Lower lobe of right lung (tissue), 2 donors: ENCODE results near the gene CASZ1. TPM values are rescaled to one million over a fixed set of nuclear protein-coding genes. Genes with fewer than 3 reads are reported as not detected.

ENCODE experiments used
- ATAC-seq, 2 donors: fragments of 200-7000 bp; cut with Tn5 transposase; one replicate each; pipeline ENCODE4 v1.9.1; 2020 to 2022; ENCODE audit warnings: mild to moderate bottlenecking in 2 of 2, moderate library complexity in 2 of 2
- DNase-seq: peaks from one replicate; pipeline ENCODE4 v3.0.0-alpha.2; 2020
- H3K27ac ChIP-seq: fragments of 200-600 bp; one replicate; pipeline ENCODE4 v1.8.0; 2022
- H3K27me3 ChIP-seq: fragments of 200-600 bp; one replicate; pipeline ENCODE4 v1.8.0; 2022; ENCODE audit warnings: low read depth
- H3K36me3 ChIP-seq: fragments of 200-600 bp; one replicate; pipeline ENCODE4 v1.8.0; 2022; ENCODE audit warnings: mild to moderate bottlenecking
- H3K4me1 ChIP-seq: fragments of 200-600 bp; one replicate; pipeline ENCODE4 v1.8.0; 2022
- H3K4me3 ChIP-seq: fragments of 200-600 bp; one replicate; pipeline ENCODE4 v1.8.0; 2022; ENCODE audit warnings: mild to moderate bottlenecking
- H3K9me3 ChIP-seq: fragments of 200-600 bp; one replicate; pipeline ENCODE4 v1.8.0; 2022
- CTCF ChIP-seq: fragments of 200-600 bp; IDR thresholded peaks from one replicate; pipeline ENCODE4 v1.8.0; 2022; ENCODE audit warnings: antibody characterized with exemption, mild to moderate bottlenecking
- intact Hi-C: fragments of 100-400 bp; cut with DNase I; formaldehyde crosslinking; loops from one replicate; pipeline ENCODE4 v1.11.0; 2022
- total RNA-seq: library from RNA; stranded (reverse); fragmentation: NEBNext Ultra II Directional; extraction: Animal tissue kit (Norgen Biotek cat#: 25700); gene quantifications from one replicate; pipeline ENCODE4 v1.2.1, GENCODE V29; 2021
- donor health status: DM: no; HTN: yes; CAD: no; lungs with severe emphysema.

Gene CASZ1
- total RNA-seq, 1 donor from 2014 or later, result 47.5 TPM

- Histone ChIP-seq H3K36me3 (peaks cover 70% of the 10 kb centered on the region), H3K27ac (no peak overlapping the region), H3K4me3 (no peak overlapping the region), H3K27me3 (no peaks in the 10 kb centered on the region), H3K9me3 (no peaks in the 10 kb centered on the region), H3K4me1 (peaks cover 21% of the 10 kb centered on the region)
- no peak for ATAC-seq
- DNase-seq, result no peak
- TF ChIP-seq CTCF, result no peak
- intact Hi-C loops, result no loop called here
These were observed 148.9 kb downstream of the CASZ1 start for GRCh38 chr1:10647414-10648170.

DNA sequence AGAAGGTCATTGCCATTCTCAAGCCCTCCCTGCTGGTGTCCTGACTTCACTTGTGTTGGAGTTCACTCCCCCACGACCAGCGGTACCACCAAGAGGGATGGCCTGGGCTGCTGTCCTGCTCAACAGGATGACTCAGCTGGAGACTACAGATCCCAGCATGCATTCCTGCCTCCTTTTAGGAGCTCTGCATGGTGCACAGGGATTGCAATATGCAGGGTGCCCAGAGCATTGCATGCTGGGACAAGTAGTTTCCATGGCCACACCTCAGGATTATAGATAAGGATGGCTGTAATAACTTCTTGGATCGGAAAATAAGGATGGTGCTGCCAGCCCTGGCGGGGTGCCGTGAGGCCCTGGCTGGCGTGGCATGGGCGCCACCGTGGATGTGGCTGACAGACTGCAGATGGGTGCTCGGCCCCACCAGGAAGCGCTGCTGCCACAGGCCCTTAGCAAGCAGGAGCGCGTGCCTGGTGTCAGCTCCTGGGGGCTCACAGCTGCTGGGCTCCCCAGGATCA is 150.0 kb downstream of the CASZ1 start:
- intact Hi-C loops, result no loop called here
- no peaks in the 10 kb centered on the region for H3K27me3 ChIP-seq
- H3K27ac ChIP-seq, result no peak overlapping the region
- DNase-seq, result no peak
- H3K4me3 ChIP-seq, result no peak overlapping the region
- peaks cover 76% of the 10 kb centered on the region for H3K36me3 ChIP-seq
- no peak for ATAC-seq
- no peaks in the 10 kb centered on the region for H3K9me3 ChIP-seq
- peaks cover 11% of the 10 kb centered on the region for H3K4me1 ChIP-seq
- TF ChIP-seq CTCF, result no peak

- ATAC-seq (no peak), DNase-seq (no peak)
- TF ChIP-seq CTCF, result no peak
- Histone ChIP-seq H3K9me3 (no peaks in the 10 kb centered on the region), H3K27me3 (no peaks in the 10 kb centered on the region), H3K27ac (peak overlapping the region; percentile 6), H3K4me1 (peaks cover 14% of the 10 kb centered on the region), H3K4me3 (no peak overlapping the region), H3K36me3 (peaks cover 85% of the 10 kb centered on the region)
- intact Hi-C loops, result no loop called here
These were observed 151.9 kb downstream of the CASZ1 start for GRCh38 chr1:10644307-10645128.

- TF ChIP-seq CTCF, result no peak
- Histone ChIP-seq H3K4me1 (peaks cover 14% of the 10 kb centered on the region), H3K27me3 (no peaks in the 10 kb centered on the region), H3K9me3 (no peaks in the 10 kb centered on the region), H3K36me3 (peaks cover 82% of the 10 kb centered on the region), H3K27ac (peak overlapping the region; percentile 6), H3K4me3 (no peak overlapping the region)
- intact Hi-C loops, result no loop called here
- ATAC-seq (no peak), DNase-seq (no peak)
These were observed 152.7 kb downstream of the CASZ1 start for GRCh38 chr1:10643607-10644306.

GRCh38 chr1:10642403-10643080 is 153.9 kb downstream of the CASZ1 start:
- H3K36me3 ChIP-seq, result peaks cover 79% of the 10 kb centered on the region
- TF ChIP-seq CTCF, result no peak
- intact Hi-C loops, result no loop called here
- ATAC-seq (no peak), DNase-seq (no peak)
- H3K27ac ChIP-seq, result no peak overlapping the region
- peaks cover 23% of the 10 kb centered on the region for H3K4me1 ChIP-seq
- no peaks in the 10 kb centered on the region for H3K9me3 ChIP-seq
- no peak overlapping the region for H3K4me3 ChIP-seq
- H3K27me3 ChIP-seq, result peaks cover 5% of the 10 kb centered on the region
